Endothelial cell (in vitro differentiated cells): ENCODE measurements around the gene PTPN4. TPM values are rescaled to one million over a fixed set of nuclear protein-coding genes. Genes with fewer than 3 reads are reported as not detected.

ENCODE experiments used
- DNase-seq: peaks from one replicate; pipeline ENCODE4 v3.0.0; 2021; ENCODE audit warnings: low spot score
- H3K27ac Mint-ChIP-seq: one replicate; pipeline ENCODE4 v1.8.0; 2021; ENCODE audit warnings: mixed read lengths, inconsistent platforms; ENCODE audit not compliant: unreplicated experiment
- H3K27me3 Mint-ChIP-seq: one replicate; pipeline ENCODE4 v1.8.0; 2021; ENCODE audit warnings: mild to moderate bottlenecking, moderate library complexity, mixed read lengths, inconsistent platforms; ENCODE audit not compliant: unreplicated experiment
- H3K36me3 Mint-ChIP-seq: one replicate; pipeline ENCODE4 v1.8.0; 2021; ENCODE audit warnings: mild to moderate bottlenecking, low read depth, mixed read lengths, inconsistent platforms; ENCODE audit not compliant: unreplicated experiment
- H3K4me1 Mint-ChIP-seq: one replicate; pipeline ENCODE4 v1.8.0; 2021; ENCODE audit warnings: mild to moderate bottlenecking, mixed read lengths, inconsistent platforms; ENCODE audit not compliant: unreplicated experiment
- H3K4me3 Mint-ChIP-seq: one replicate; pipeline ENCODE4 v1.8.0; 2021; ENCODE audit warnings: mild to moderate bottlenecking, mixed read lengths, inconsistent platforms; ENCODE audit not compliant: unreplicated experiment
- H3K9me3 Mint-ChIP-seq: one replicate; pipeline ENCODE4 v1.8.0; 2021; ENCODE audit warnings: mixed read lengths, inconsistent platforms; ENCODE audit not compliant: unreplicated experiment
- CTCF ChIP-seq: fragments of 200-600 bp; sonication (generic); IDR thresholded peaks from one replicate; pipeline ENCODE4 v1.5.0; 2021; ENCODE audit warnings: antibody characterized with exemption; ENCODE audit not compliant: unreplicated experiment
- total RNA-seq: library from RNA; stranded (reverse); fragmentation: NEBNext Ultra II Directional; extraction: Animal tissue kit (Norgen Biotek cat#: 25700); gene quantifications from one replicate; pipeline ENCODE4 v1.2.1, GENCODE V29; 2021; ENCODE audit not compliant: unreplicated experiment

Gene PTPN4
- total RNA-seq, 1 donor from 2014 or later, result 51.0 TPM

- DNase-seq, result no peak
- Mint-ChIP-seq H3K4me3 (no peak overlapping the region), H3K9me3 (peaks cover 5% of the 10 kb centered on the region), H3K4me1 (peaks cover 9% of the 10 kb centered on the region), H3K27me3 (no peaks in the 10 kb centered on the region), H3K27ac (no peak overlapping the region), H3K36me3 (peaks cover 2% of the 10 kb centered on the region)
- TF ChIP-seq CTCF, result no peak
Observed at GRCh38 chr2:119857742-119858141, 98.0 kb downstream of the PTPN4 start.

GRCh38 chr2:119859528-119859927, 99.8 kb downstream of the PTPN4 start:
- no peak for TF ChIP-seq CTCF
- Mint-ChIP-seq H3K4me3 (no peak overlapping the region), H3K27ac (no peak overlapping the region), H3K4me1 (peaks cover 11% of the 10 kb centered on the region), H3K36me3 (no peaks in the 10 kb centered on the region), H3K9me3 (no peaks in the 10 kb centered on the region), H3K27me3 (no peaks in the 10 kb centered on the region)
- no peak for DNase-seq

- Mint-ChIP-seq H3K27me3 (no peaks in the 10 kb centered on the region), H3K4me3 (no peak overlapping the region), H3K36me3 (no peaks in the 10 kb centered on the region), H3K9me3 (no peaks in the 10 kb centered on the region), H3K27ac (no peak overlapping the region), H3K4me1 (peaks cover 11% of the 10 kb centered on the region)
- DNase-seq, result no peak
- TF ChIP-seq CTCF, result no peak
Observed at GRCh38 chr2:119860924-119861323, 101.2 kb downstream of the PTPN4 start.

GRCh38 chr2:119862127-119862889, 102.6 kb downstream of the PTPN4 start:
- Mint-ChIP-seq H3K4me1 (peaks cover 11% of the 10 kb centered on the region), H3K4me3 (no peak overlapping the region), H3K9me3 (no peaks in the 10 kb centered on the region), H3K27me3 (no peaks in the 10 kb centered on the region), H3K36me3 (peaks cover 5% of the 10 kb centered on the region), H3K27ac (no peak overlapping the region)
- no peak for DNase-seq
- no peak for TF ChIP-seq CTCF

GRCh38 chr2:119864318-119864717, 104.6 kb downstream of the PTPN4 start:
- no peak for DNase-seq
- Mint-ChIP-seq H3K27me3 (no peaks in the 10 kb centered on the region), H3K36me3 (peaks cover 5% of the 10 kb centered on the region), H3K27ac (no peak overlapping the region), H3K4me3 (no peak overlapping the region), H3K4me1 (peaks cover 6% of the 10 kb centered on the region), H3K9me3 (no peaks in the 10 kb centered on the region)
- no peak for TF ChIP-seq CTCF
